HepG2 (cell line): ENCODE measurements around the gene COQ7. TPM values are rescaled to one million over a fixed set of nuclear protein-coding genes. Genes with fewer than 3 reads are reported as not detected.

ENCODE experiments used
- FOXC1 ChIP-seq: sonication (generic); formaldehyde crosslinking; IDR thresholded peaks from 2 replicates; pipeline ENCODE4 v1.8.0; 2022; ENCODE audit warnings: mild to moderate bottlenecking, missing genetic modification reagents, borderline replicate concordance
- ISL2 ChIP-seq: sonication (generic); formaldehyde crosslinking; IDR thresholded peaks from 2 replicates; pipeline ENCODE4 v1.5.0; 2020; ENCODE audit warnings: missing genetic modification reagents
- NCOR1 ChIP-seq: fragments of 200-600 bp; sonication (generic); IDR thresholded peaks from 2 replicates; pipeline ENCODE4 v1.7.0; 2017; ENCODE audit warnings: antibody characterized with exemption, low read length, borderline replicate concordance
- ZC3H4 ChIP-seq: sonication (generic); formaldehyde crosslinking; IDR thresholded peaks from 2 replicates; pipeline ENCODE4 v1.4.0; 2020; ENCODE audit warnings: missing genetic modification reagents, borderline replicate concordance
- ZHX1 ChIP-seq: sonication (generic); formaldehyde crosslinking; IDR thresholded peaks from 2 replicates; pipeline ENCODE4 v1.8.1; 2022; ENCODE audit warnings: low read depth, mild to moderate bottlenecking, missing genetic modification reagents
- ZNF224 ChIP-seq: sonication (generic); formaldehyde crosslinking; IDR thresholded peaks from 2 replicates; pipeline ENCODE4 v1.5.0; 2020; ENCODE audit warnings: mild to moderate bottlenecking, missing genetic modification reagents
- ZNF34 ChIP-seq: sonication (generic); formaldehyde crosslinking; IDR thresholded peaks from 2 replicates; pipeline ENCODE4 v1.4.0; 2020; ENCODE audit warnings: mild to moderate bottlenecking, missing genetic modification reagents, borderline replicate concordance
- ZNF670 ChIP-seq: sonication (generic); formaldehyde crosslinking; IDR thresholded peaks from 2 replicates; pipeline ENCODE4 v1.8.0; 2022; ENCODE audit warnings: mild to moderate bottlenecking, missing genetic modification reagents, borderline replicate concordance
- ZNF784 ChIP-seq: sonication (generic); formaldehyde crosslinking; IDR thresholded peaks from 2 replicates; pipeline ENCODE4 v1.5.1; 2020; ENCODE audit warnings: missing genetic modification reagents, mild to moderate bottlenecking, borderline replicate concordance
- ZSCAN12 ChIP-seq: sonication (generic); formaldehyde crosslinking; IDR thresholded peaks from 2 replicates; pipeline ENCODE4 v1.9.0; 2021; ENCODE audit warnings: mild to moderate bottlenecking, missing genetic modification reagents
- polyA plus RNA-seq, 8 experiments: library from polyadenylated mRNA; depleted of rRNA in 3 of 8; stranded (reverse) in 7 of 8; unstranded in 1 of 8; fragments of >200 nt; fragmentation: Illumina TruSeq in 4 of 8; extraction: Trizol in 4 of 8; gene quantifications; 2 replicates each; pipeline versions ENCODE4 v1.2.1 to v1.2.3, GENCODE V29; 2011 to 2016; ENCODE audit warnings: low read depth in 4 of 8, missing spikeins in 1 of 8, mixed read lengths in 1 of 8; ENCODE audit not compliant: insufficient read depth in 1 of 8
- total RNA-seq, 5 experiments: library from RNA; depleted of rRNA; stranded (reverse); fragments of >200 nt; fragmentation: Illumina TruSeq; extraction: Trizol; gene quantifications; 2 replicates each; pipeline ENCODE4 v1.2.3, GENCODE V29; 2016; ENCODE audit warnings: low read depth in 1 of 5

COQ7 gene
- total and polyA plus RNA-seq, 2 of the 13 experiments (the other 11 are each of a cell fraction or from before 2014, with no cell fraction given) = 20.1 to 45.7 TPM

- no peak for TF ChIP-seq ZC3H4 (CRISPR knock-in tag)
- no peak for TF ChIP-seq FOXC1 (CRISPR knock-in tag)
- TF ChIP-seq ISL2 (CRISPR knock-in tag) = no peak
- no peak for TF ChIP-seq ZNF784
- peak; percentile 68; the same call in 1 of the 2 replicates for TF ChIP-seq ZNF34
- TF ChIP-seq ZHX1 (CRISPR knock-in tag) = no peak
- no peak for TF ChIP-seq ZNF224
- no peak for TF ChIP-seq ZNF670 (CRISPR knock-in tag)
- TF ChIP-seq ZSCAN12 (CRISPR knock-in tag) = no peak
- TF ChIP-seq NCOR1 = peak; percentile 39; the same call in 1 of the 2 replicates
- TF ChIP-seq, all 625 proteins: peak for 96
These were observed 43.3 kb downstream of the COQ7 start (continued) for GRCh38 chr16:19110537-19111360.
